ENCODE measurements around the gene ANGPTL4. TPM values are rescaled to one million over a fixed set of nuclear protein-coding genes. Genes with fewer than 3 reads are reported as not detected.

ANGPTL4 gene
- total and polyA plus RNA-seq, 2 of the 13 experiments (the other 11 are each of a cell fraction or from before 2014, with no cell fraction given), result 0.80 to 21.7 TPM

DNA sequence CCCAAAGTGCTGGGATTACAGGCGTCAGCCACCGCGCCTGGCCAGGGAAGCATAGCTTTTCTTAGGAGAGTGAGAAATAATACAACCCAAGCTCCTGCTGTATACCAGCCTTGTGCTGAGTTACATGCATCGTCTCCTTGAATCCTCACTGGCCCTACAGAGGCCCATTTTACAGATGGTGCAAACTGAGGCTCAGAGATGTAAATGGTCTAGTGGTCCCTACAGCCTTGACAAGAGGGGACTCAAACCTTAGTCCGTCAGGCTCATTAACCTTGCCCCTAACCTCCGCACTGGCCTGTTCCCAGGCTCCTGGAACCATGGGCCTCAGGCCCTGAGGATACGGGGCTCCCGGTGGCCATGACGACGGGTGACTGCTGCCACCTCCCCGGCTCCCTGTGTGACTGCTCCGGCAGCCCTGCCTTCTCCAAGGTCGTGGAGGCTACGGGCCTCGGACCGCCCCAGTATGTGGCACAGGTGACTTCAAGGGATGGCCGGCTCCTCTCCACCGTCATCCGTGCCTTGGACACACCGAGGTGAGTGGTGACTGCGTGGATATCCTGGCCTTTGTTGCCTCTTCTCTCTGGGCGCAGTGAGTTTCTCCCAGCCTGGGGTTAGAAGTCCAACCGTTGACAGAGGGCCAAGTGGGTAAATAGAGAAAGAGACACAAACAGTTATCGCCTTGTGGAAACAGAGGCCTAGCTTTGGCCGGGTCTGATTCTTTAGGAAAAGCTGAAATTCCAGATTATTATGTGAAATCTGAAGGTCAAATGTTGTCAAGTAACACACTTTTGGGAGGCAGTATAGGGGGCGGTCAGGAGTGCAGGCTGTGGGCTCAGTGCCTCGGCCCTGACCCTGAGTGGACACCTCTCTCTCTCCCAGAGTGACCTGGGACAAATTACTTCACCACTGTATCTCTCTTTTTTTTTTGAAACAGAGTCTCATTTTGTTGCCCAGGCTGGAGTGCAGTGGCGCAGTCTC is 57.8 kb downstream of the ANGPTL4 start (continued):
- TF ChIP-seq ZFP82 (CRISPR knock-in tag; IDR thresholded peaks at IDR 0.05; ENCODE audit: borderline replicate concordance), result no peak
- no peak for TF ChIP-seq NFRKB (IDR thresholded peaks at IDR 0.05)
- no peak for TF ChIP-seq ZNF598 (CRISPR knock-in tag; IDR thresholded peaks at IDR 0.05; ENCODE audit: borderline replicate concordance)
- no peak for TF ChIP-seq RFXANK (CRISPR knock-in tag; IDR thresholded peaks at IDR 0.05)
- no peak for TF ChIP-seq HOXA7 (CRISPR knock-in tag; IDR thresholded peaks at IDR 0.05)
- TF ChIP-seq HNRNPL (IDR thresholded peaks at IDR 0.05; ENCODE audit: low read depth, low read length), result no peak
- TF ChIP-seq, protein P1, sequence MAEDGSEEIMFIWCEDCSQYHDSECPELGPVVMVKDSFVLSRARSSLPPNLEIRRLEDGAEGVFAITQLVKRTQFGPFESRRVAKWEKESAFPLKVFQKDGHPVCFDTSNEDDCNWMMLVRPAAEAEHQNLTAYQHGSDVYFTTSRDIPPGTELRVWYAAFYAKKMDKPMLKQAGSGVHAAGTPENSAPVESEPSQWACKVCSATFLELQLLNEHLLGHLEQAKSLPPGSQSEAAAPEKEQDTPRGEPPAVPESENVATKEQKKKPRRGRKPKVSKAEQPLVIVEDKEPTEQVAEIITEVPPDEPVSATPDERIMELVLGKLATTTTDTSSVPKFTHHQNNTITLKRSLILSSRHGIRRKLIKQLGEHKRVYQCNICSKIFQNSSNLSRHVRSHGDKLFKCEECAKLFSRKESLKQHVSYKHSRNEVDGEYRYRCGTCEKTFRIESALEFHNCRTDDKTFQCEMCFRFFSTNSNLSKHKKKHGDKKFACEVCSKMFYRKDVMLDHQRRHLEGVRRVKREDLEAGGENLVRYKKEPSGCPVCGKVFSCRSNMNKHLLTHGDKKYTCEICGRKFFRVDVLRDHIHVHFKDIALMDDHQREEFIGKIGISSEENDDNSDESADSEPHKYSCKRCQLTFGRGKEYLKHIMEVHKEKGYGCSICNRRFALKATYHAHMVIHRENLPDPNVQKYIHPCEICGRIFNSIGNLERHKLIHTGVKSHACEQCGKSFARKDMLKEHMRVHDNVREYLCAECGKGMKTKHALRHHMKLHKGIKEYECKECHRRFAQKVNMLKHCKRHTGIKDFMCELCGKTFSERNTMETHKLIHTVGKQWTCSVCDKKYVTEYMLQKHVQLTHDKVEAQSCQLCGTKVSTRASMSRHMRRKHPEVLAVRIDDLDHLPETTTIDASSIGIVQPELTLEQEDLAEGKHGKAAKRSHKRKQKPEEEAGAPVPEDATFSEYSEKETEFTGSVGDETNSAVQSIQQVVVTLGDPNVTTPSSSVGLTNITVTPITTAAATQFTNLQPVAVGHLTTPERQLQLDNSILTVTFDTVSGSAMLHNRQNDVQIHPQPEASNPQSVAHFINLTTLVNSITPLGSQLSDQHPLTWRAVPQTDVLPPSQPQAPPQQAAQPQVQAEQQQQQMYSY (CRISPR knock-in tag; IDR thresholded peaks at IDR 0.05), result no peak
- no peak for TF ChIP-seq NCOA5 (CRISPR knock-in tag; IDR thresholded peaks at IDR 0.05)
- TF ChIP-seq ZNF367 (CRISPR knock-in tag; IDR thresholded peaks at IDR 0.05; ENCODE audit: borderline replicate concordance), result no peak
- no peak for TF ChIP-seq TRIM24 (CRISPR knock-in tag; IDR thresholded peaks at IDR 0.05)
- TF ChIP-seq, protein P2, sequence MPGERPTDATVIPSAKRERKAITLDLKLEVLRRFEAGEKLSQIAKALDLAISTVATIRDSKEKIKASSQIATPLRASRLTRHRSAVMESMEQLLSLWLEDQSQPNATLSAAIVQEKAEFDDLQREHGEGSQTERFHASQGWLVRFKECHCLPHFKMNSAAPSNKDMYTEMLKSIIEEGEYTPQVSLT (CRISPR knock-in tag; IDR thresholded peaks at IDR 0.05; ENCODE audit: borderline replicate concordance, low read depth), result no peak
- TF ChIP-seq, protein P3, sequence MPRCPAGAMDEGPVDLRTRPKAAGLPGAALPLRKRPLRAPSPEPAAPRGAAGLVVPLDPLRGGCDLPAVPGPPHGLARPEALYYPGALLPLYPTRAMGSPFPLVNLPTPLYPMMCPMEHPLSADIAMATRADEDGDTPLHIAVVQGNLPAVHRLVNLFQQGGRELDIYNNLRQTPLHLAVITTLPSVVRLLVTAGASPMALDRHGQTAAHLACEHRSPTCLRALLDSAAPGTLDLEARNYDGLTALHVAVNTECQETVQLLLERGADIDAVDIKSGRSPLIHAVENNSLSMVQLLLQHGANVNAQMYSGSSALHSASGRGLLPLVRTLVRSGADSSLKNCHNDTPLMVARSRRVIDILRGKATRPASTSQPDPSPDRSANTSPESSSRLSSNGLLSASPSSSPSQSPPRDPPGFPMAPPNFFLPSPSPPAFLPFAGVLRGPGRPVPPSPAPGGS (CRISPR knock-in tag; IDR thresholded peaks at IDR 0.05), result no peak
- TF ChIP-seq, protein P4, sequence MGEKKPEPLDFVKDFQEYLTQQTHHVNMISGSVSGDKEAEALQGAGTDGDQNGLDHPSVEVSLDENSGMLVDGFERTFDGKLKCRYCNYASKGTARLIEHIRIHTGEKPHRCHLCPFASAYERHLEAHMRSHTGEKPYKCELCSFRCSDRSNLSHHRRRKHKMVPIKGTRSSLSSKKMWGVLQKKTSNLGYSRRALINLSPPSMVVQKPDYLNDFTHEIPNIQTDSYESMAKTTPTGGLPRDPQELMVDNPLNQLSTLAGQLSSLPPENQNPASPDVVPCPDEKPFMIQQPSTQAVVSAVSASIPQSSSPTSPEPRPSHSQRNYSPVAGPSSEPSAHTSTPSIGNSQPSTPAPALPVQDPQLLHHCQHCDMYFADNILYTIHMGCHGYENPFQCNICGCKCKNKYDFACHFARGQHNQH (CRISPR knock-in tag; IDR thresholded peaks at IDR 0.05), result peak; percentile 11; the same call in 1 of the 2 replicates
- TF ChIP-seq CREB1 (IDR thresholded peaks at IDR 0.05), result no peak
- TF ChIP-seq CREB1 (CRISPR knock-in tag; IDR thresholded peaks at IDR 0.05), result no peak
- peak; percentile 33 for TF ChIP-seq ZEB1 (IDR thresholded peaks at IDR 0.05; ENCODE audit: insufficient replicate concordance, low read depth)
- 0 out of 2 replicates have a peak, but pooled peaks have one; percentile 45 for TF ChIP-seq HOXA5 (CRISPR knock-in tag; IDR thresholded peaks at IDR 0.05)
- TF ChIP-seq ZNF317 (CRISPR knock-in tag; IDR thresholded peaks at IDR 0.05), result no peak
- TF ChIP-seq, protein P5, sequence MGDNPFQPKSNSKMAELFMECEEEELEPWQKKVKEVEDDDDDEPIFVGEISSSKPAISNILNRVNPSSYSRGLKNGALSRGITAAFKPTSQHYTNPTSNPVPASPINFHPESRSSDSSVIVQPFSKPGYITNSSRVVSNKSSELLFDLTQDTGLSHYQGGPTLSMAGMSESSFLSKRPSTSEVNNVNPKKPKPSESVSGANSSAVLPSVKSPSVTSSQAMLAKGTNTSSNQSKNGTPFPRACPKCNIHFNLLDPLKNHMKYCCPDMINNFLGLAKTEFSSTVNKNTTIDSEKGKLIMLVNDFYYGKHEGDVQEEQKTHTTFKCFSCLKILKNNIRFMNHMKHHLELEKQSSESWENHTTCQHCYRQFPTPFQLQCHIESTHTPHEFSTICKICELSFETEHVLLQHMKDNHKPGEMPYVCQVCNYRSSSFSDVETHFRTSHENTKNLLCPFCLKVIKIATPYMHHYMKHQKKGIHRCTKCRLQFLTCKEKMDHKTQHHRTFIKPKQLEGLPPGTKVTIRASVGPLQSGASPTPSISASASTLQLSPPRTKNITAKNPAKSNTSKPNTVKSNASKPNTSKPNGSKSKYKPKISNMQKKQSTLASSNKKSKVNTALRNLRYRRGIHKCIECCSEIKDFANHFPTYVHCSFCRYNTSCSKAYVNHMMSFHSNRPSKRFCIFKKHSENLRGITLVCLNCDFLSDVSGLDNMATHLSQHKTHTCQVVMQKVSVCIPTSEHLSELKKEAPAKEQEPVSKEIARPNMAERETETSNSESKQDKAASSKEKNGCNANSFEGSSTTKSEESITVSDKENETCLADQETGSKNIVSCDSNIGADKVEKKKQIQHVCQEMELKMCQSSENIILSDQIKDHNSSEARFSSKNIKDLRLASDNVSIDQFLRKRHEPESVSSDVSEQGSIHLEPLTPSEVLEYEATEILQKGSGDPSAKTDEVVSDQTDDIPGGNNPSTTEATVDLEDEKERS (CRISPR knock-in tag; IDR thresholded peaks at IDR 0.05), result 0 out of 2 replicates have a peak, but pooled peaks have one; percentile 25
- TF ChIP-seq TARDBP (CRISPR knock-in tag; IDR thresholded peaks at IDR 0.05), result peak; percentile 73
